GM18499 (cell line): ENCODE measurements around the gene ARVCF.
"Not testable (repeated sequence)": the region's sequence is repeated elsewhere in the genome, so short reads cannot be mapped to it uniquely, and the experiment has no call there.

Experiments used
- ATAC-seq: cut with Tn5 transposase; IDR thresholded peaks from one replicate; pipeline ENCODE4 v1.9.1; 2021; ENCODE audit warnings: moderate number of reproducible peaks; ENCODE audit not compliant: insufficient read depth, unreplicated experiment

Gene ARVCF

DNA sequence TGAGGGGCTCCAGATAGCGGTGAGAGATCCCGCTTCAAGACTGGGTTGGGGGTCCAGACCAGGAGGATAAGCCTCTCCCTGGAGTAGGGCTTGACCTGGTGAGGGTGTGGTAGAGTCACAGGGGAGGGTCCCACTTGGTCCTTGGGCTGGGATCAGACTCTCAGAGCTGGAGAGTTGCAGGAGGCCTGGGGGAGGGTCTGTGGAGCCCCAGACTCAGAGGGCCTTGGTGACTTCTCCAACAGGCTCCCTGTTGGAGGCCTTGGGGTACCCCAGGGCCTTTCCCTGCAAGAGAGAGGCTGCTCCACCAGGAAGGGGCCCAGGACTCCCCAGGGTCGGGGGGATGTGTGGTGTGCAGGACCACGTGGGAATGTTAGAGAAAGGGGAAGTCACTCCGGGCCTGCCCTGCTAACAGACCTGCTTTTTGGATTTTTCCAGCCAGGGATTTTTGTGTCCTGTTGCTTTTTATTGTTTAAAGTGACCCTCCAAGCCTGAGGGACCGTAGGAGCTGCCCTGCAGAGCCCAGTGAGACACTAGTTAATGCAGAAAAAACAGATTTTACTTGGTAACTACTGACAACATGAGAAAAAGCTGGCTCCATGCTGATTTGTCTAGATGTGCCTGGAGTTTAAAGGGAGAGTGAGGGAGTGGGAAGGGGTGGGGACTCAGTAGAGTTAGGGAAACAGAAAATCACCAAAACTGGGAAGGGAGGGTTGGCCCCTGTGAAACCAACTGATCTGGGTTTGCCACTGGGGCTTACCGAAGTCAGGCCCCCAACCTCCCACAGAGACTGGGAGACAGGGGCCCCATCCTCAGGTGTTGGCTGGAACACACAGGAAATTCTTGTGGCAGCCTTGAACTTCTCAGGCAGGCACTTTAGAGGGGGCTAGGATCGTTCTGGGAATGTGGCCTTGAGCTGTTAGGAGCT lies 74.2 kb downstream of the ARVCF start:
- ATAC-seq: no peak

DNA sequence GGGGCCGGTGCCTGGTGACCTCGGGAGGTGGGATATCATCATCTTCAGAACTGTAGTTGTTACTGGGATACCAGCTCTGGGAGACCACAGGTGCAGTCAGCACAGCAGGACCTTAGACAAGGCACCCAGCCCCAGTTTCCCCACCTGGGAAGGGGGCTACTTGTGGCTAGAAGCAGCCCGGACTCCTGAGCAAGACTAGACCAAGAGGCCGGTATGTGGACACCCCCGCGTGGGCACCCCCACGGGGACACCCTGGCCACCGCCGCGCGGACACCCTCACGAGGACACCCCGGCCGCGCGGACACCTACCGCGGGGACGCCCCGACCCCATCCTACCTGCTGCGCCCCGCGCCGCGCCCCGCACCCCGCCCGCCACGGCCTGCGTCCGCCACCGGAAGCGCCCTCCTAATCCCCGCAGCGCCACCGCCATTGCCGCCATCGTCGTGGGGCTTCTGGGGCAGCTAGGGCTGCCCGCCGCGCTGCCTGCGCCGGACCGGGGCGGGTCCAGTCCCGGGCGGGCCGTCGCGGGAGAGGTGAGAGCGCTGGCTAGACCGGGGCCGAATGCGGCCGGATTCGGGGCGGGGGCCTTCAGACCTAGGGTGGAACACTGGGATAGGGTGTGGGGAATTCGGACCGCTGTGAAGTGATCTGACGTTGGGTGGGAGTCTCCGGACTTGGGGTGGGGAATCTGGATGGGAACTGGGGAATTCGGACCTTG lies 75.1 kb downstream of the ARVCF start, which contains the start of the genes COMT and TXNRD2:
Gene COMT, plus strand, starts transcription at position 408 of the 718 bp plus-strand sequence. CDS start 20,755 bp downstream, outside the sequence.
Gene TXNRD2, minus strand, starts transcription at position 454 of the 718 bp plus-strand sequence. Its CDS starts 15 bp downstream, at position 439.
- no peak for ATAC-seq

DNA sequence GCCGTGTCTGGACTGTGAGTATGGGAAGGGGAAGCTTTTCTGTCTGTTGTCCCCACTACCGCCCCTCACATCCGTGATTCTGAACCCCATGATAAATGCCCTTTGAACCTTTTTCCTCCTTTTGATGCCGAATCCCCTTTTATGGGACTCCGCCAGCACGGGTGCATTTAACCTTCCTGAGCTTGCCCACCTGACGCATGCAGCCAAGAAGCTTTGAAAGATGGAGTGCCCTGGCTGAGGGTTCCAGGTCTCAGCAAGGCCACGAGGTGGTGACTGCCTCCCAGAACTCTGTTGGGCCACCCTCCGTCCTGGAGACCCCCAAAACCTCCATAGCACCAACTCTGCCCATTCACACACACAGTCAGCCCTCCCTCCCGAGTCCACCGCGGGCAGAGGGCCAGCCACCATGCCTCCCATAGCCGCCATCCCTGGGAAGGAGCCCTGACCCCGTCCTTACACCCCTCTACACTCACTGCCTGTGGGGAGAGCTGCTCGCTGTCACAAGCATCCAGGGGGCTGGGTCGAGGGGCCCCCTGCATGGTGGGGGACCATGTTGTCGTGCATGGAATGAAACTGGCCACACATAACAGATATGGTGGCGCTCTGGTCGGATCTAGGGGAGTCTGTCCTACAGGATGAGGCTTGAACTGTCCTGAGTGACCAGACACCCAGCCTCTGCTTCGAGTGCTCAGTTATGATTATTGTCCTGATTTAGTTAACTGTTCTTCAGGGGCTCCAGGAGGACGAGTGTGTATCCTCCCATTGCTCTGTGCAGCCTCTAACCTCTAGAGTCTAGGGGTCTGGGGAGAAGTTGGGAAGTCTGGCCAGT lies 75.9 kb downstream of the ARVCF start:
- no peak for ATAC-seq

DNA sequence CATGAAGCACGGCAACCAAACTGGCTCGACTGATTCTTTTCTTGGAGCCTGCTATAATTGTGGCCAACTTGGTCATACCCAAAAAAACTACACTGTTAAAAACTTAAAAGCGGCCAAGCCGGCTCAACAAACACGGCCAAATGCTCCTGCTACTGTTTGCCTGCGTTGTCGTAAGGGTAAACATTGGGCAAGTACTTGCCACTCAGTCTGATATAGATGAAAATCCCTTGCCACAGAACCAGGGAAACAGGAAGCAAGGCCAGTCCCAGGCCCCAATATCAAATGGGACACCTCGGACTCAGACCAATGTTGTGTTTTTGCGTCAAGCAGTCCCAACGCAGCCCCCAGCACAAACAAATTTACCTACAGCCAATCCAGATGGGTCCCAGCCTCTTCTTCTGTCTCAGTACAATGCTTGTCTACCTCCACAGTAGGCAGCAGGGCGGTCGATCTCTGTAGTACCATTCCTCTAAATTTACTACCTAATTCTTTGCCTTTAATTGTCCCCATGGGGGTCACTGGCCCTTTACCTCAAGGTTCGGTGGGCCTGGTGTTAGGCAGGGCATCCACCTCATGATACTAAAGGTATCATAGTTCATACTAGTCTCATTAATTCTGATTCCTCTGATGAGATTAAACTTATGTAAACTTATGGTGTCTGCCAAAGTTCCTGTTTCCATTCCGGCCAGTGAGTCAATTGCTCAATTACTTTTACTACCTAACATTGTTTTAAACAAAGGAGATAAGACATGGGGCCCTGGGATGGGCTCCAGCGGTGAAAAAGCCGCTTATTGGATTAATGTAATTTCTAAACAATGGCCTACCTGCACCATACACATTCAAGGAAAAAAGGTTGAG lies 78.8 kb downstream of the ARVCF start:
- no peak for ATAC-seq

DNA sequence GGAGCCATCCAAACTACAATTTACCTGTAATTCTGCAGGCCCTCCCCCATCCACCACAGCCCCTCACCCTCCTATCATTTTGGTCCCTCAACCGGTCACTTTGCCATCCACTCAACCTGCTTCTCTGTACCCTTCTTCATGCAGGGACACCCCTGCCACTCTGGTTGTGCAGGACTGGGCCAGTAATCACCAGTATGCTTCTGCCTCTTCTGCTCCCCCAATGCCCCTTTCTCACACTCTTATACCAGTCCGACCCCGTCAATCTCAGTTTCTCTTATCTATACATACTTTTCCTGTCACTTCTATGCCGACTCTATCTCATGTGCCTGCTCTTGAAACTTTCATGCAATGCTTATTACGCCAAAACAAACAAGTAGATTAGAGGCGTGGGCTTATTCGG lies 80.1 kb downstream of the ARVCF start:
- no peak for ATAC-seq

DNA sequence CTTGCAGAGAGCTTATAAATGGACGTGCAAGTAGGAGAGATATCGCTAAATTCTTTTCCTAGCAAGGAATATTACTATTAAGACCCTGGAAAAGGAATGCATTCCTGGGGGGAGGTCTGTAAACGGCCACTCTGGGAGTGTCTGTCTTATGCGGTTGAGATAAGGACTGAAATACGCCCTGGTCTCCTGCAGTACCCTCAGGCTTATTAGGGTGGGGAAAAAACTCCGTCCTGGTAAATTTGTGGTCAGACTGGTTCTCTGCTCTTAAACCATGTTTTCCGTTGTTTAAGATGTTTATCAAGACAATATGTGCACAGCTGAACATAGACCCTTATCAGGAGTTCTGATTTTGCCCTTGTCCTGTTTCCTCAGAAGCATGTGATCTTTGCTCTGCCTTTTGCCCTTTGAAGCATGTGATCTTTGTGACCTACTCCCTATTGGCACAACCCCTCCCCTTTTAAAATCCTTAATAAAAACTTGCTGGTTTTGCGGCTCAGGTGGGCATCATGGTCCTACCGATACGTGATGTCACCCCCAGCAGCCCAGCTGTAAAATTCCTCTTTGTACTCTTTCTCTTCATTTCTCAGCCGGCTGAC lies 81.4 kb downstream of the ARVCF start:
- not testable (repeated sequence) for ATAC-seq

DNA sequence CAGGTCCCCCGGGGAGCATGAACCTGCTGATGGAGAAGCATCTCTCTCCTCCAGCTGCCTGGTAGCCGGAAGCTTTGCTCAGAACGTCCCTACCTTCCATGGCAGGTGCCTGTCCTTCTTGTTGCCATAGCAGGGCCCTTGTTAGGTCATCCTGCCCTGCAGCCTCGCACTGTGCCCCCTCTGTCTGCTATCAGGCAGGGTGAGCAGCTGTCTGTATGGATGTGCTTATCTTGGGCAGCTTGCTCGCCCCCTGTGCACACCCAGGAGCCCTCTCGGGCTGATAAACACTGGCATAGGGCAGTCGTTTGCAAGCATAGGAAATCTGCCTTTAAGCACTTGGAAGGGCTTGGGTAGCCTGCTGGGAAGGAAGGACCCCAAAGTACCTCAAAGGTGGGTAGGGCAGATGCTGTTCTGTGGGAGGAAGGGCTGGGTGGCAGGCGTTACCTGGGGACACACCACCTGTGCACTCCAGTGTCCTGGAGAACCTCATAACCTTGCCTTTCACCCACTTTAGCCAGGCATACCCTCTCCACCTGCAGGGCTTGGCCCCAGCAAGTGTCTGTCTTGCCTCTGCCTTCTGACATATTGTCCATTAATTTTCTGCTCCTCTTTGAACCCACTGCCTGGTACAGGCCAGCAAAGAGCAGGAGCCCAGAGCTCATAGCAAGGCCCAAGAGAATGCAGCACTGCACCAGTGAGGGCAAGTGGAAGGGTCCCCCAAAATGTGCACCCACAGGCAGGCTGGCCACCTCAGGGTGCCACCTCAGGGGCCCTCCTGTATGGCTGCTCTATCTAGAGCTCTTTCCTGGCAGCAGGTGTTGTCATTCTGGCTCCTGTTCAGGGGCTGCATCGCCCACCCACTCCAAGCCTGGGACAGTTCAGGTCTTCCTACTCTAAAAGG lies 83.0 kb downstream of the ARVCF start:
- ATAC-seq: no peak

DNA sequence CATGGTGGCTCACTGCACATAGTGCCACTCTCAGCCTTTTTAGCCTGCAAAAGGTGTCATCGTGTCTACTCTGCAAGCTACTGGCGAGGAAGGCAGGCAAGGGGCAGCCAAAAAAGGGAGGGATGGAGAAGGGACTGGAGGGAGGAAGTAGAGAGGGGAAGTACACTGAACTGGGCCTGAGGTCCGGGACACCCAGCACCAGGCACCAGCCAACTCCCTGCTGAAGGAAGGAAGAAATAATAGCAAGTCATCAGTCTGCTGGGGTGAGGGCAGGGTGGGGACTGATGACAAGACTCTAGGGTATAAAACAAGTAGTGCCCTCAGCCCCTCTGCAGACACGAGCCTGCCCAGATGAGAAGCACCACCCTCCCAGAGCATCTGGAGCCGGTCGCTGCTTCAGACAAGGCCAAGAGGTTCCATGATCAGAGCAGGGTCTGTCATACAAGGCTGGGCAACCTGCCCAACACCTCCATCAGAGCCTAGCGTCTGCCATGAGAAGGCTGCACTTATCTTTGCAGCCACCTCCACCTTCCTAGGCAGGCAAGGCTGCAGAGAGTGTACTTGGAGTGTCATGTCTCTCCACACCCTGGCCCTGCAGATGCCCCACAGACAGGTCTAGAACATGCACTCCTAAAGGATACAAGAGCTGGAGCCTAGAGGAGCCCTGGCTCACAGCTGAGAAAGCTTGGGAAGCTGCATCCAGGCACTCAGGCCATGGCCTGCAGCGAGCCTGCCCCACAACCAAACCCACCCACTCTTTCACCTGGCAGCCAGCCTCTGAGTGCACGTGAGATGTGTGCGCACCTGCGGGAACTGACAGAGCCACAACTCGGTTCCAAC lies 84.0 kb downstream of the ARVCF start:
- ATAC-seq: no peak

DNA sequence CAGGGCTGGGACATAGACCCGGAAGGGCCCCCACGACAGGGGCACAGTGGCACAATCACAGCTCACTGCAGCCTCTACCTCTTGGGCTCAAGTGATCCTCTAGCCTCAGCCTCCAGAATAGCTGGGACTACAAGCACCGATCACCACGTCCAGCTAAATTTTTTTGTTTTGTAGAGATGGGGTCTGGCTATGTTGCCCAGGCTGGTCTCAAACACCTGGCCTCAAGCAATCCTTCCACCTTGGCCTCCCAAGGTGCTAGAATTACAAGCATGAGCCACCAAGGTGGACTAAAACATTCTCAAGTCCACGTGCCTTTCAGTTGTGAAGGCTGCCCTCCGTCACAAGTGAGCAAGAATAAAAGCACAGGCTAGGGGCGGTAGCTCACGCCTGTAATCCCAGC lies 85.1 kb downstream of the ARVCF start:
- no peak for ATAC-seq

DNA sequence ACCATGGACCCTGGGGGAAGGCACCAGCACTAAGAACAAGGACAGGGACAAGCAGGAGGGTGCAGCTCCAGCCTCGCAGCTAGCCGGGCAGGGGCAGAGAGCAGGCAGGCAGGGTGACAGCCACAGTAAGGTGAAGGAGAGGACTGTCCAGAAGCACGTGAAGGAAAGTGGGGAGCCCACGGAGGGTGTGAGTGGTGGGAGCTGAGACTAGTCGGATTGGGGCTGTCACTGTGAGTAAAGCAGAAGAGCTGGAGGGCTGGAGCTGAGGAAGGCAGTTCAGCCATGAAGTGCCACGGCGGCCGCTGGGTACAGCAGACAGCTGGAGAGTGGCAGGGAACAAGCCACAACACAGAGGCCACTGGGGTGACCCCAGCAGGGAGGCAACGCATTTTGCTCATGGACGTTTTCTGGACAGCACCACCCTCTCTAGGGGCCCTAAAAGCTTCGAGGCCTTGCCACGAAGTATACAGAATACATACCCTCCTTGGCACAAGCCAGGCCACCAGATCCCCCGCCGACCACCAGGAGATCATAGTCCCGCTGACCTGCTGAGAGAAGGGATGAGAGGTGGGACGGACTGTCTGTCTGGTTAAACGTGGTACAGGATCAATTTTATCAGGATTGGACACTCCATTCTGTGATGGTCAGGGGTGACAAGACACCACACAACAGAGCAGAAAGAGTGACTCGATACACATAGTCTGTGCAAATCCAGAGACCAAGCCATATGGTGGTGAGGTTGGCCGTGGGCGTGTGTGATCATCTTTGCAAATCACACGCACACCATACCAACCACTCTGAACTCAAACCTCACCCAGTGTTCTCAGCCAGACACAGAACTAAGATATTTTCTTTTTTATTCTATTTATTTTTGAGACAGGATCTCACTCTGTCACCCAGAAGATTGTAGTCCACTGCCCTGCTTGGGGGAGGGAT lies 85.8 kb downstream of the ARVCF start:
- ATAC-seq: no peak

DNA sequence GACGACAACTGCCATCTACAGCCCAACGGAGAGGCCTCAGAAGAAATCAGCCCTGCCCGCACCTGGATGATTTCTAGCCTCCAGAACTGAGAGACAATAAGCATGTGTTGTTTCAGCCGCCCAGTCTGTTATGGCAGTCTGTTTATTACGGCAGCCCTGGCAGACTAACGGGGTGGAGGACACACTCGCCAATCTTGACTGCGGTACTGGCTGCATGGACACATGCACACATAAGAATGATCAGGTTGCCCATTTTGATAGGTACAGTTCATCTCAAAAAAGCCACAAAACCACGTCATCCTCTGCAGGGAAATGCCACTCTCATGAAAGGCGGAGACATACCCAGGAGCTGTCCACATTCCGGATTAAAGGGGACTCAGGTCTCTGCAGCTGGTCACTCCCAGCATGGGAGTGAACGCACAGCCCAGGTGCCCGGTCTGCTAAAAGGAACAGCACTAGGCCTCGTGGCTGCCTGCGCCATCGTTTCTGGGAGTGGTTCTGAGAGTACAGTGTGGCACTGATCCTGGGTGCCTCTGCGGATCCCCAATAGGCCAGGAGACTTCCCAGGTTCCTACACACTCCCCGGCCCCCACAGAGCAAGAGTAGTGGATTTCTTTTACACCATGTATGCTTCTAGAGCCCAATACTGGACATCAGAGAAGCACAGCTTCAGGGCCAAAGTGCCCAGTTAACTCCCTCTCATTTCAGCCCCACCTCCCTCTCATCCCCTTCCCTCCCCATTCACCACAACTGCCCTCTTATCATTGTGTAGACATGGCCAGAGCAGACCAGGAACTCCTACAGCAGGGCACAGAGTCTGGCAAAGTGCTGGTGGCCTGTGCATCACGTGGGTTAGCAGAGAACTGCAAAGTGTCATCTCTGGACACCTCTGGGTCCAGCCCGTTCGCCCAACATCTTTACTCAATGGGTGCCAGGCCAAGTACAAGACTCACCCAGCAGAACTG lies 86.8 kb downstream of the ARVCF start:
- ATAC-seq: no peak

DNA sequence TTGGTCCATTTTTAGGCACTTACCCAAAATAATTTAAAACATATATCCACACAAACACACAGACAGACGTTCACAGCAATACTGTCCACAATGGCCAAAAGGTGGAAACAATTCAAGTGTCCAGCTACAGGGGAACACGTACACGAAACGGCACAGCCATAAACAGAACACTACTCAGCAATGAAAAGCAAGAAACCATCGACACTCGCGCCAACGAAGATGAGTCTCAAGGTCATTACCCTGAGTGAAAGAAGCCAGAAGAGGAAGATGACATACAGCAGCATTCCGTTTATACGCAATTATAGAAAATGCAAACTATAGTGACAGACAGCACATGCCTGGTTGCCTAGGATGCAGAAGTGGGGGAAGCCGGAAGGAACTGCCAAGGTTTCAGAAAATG lies 88.4 kb downstream of the ARVCF start:
- no peak for ATAC-seq

DNA sequence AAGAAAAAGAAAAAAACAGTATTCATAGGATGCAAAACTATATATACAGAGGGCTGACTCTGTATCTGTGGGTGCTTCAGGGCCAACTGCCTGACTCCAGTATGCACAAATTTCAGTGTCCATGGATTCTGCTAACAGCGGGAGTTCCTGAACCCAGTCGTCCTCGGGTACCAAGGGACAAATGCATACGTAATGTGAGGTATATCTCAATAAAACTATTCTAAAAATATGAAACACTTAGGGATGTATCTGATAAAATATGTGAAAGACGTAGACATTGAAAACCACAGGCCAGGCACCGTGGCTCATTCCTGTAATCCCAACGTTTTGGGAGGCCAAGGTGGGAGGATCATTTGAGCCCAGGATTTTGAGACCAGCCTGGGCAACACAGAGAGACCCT lies 88.9 kb downstream of the ARVCF start:
- no peak for ATAC-seq

DNA sequence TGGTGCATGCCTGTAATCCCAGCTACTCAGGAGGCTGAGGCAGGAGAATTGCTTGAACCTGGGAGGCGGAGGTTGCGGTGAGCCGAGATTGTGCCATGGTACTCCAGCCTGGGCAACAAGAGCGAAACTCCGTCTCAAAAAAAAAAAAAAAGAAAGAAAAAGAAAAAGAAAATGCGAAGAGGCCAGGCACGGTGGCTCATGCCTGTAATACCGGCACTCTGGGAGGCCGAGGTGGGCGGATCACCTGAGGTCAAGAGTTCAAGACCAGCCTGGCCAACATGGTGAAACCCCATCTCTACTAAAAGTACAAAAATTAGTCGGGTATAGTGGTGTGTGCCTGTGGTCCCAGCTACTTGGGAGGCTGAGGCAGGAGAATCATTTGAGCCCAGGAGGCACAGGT lies 90.6 kb downstream of the ARVCF start:
- ATAC-seq: not testable (repeated sequence)

DNA sequence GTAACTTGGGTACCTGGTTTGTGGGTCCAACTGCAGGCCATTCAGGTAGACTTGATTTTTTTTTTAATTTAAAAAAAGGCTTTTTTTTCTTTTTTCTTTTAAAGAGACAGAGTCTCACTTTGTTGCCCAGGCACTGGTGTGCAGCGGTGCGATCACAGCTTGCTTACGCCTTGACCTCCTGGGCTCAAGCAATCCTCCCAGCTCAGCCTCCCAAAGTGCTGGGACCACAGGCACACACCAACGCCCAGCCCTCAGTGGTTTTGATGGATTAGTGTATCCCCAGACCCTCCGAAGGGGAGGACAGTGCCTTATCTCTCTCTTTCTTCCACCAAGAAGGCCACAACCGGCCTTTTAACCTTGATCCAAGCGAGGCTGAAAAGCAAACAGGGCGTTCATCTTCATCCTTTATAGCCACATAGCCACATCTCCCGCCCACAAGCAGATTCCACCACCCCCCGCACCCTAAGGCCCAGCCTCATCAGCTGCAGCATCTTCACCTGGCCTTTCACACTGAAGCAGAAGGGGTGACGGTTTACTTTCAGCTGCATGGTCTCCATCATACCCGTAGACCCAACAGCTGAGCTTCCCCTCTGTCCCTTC lies 92.6 kb downstream of the ARVCF start:
- no peak for ATAC-seq
